HepG2 (cell line): ENCODE results near the gene SCRT2. TPM values are rescaled to one million over a fixed set of nuclear protein-coding genes. Genes with fewer than 3 reads are reported as not detected.

Experiments used
- CBX5 ChIP-seq: sonication (generic); formaldehyde crosslinking; IDR thresholded peaks from 2 replicates; pipeline ENCODE4 v1.4.0; 2020; ENCODE audit warnings: missing genetic modification reagents, borderline replicate concordance
- CEBPG ChIP-seq: IDR thresholded peaks from 2 replicates; pipeline ENCODE4 v1.6.1; 2016
- GATA4 ChIP-seq: sonication (generic); IDR thresholded peaks from 2 replicates; pipeline ENCODE4 v1.6.1; 2016; ENCODE audit warnings: antibody characterized with exemption, low read depth, borderline replicate concordance
- HNF1A ChIP-seq, 2 experiments: sonication (generic) in 1 of 2; formaldehyde crosslinking in 1 of 2; IDR thresholded peaks; 2 replicates each; pipeline versions ENCODE4 v1.4.0 to v1.6.1; 2016 to 2020; ENCODE audit warnings: borderline replicate concordance in 1 of 2, low read depth in 1 of 2, mild to moderate bottlenecking in 1 of 2, missing genetic modification reagents in 1 of 2
- KDM6A ChIP-seq: IDR thresholded peaks from 2 replicates; pipeline ENCODE4 v1.6.1; 2016; ENCODE audit warnings: low read depth
- MAFK ChIP-seq, 2 experiments: IDR thresholded peaks in 1 of 2; conservative IDR thresholded peaks in 1 of 2; 2 replicates each; pipeline ENCODE4 v1.6.1; 2011; ENCODE audit warnings: improper control_type of control experiment in 2 of 2, low read length in 2 of 2
- MED1 ChIP-seq: sonication (generic); formaldehyde crosslinking; IDR thresholded peaks from 2 replicates; pipeline ENCODE4 v1.4.0; 2020; ENCODE audit warnings: missing genetic modification reagents
- SIN3B ChIP-seq: fragments of 150-350 bp; IDR thresholded peaks from 2 replicates; pipeline ENCODE4 v1.6.1; 2014; ENCODE audit warnings: low read length
- SKI ChIP-seq: fragments of 450-650 bp; IDR thresholded peaks from one replicate; pipeline ENCODE4 v1.6.1; 2018; ENCODE audit warnings: mild to moderate bottlenecking; ENCODE audit not compliant: partially characterized antibody
- ZKSCAN1 ChIP-seq: fragments of 150-350 bp; IDR thresholded peaks from 2 replicates; pipeline ENCODE4 v1.6.1; 2014; ENCODE audit warnings: low read length
- ZNF205 ChIP-seq: IDR thresholded peaks from 2 replicates; pipeline ENCODE4 v1.6.1; 2018; ENCODE audit warnings: missing biosample characterization, missing genetic modification reagents
- polyA plus RNA-seq, 8 experiments: library from polyadenylated mRNA; depleted of rRNA in 3 of 8; stranded (reverse) in 7 of 8; unstranded in 1 of 8; fragments of >200 nt; fragmentation: Illumina TruSeq in 4 of 8; extraction: Trizol in 4 of 8; gene quantifications; 2 replicates each; pipeline versions ENCODE4 v1.2.1 to v1.2.3, GENCODE V29; 2011 to 2016; ENCODE audit warnings: low read depth in 4 of 8, missing spikeins in 1 of 8, mixed read lengths in 1 of 8; ENCODE audit not compliant: insufficient read depth in 1 of 8
- total RNA-seq, 5 experiments: library from RNA; depleted of rRNA; stranded (reverse); fragments of >200 nt; fragmentation: Illumina TruSeq; extraction: Trizol; gene quantifications; 2 replicates each; pipeline ENCODE4 v1.2.3, GENCODE V29; 2016; ENCODE audit warnings: low read depth in 1 of 5
- TF ChIP-seq, protein P1 (sequence below): sonication (generic); formaldehyde crosslinking; IDR thresholded peaks from 2 replicates; pipeline ENCODE4 v1.4.0; 2020; ENCODE audit warnings: missing genetic modification reagents, mild to moderate bottlenecking, borderline replicate concordance
- TF ChIP-seq, protein P2 (sequence below): sonication (generic); formaldehyde crosslinking; IDR thresholded peaks from 2 replicates; pipeline ENCODE4 v1.8.0; 2022; ENCODE audit warnings: mild to moderate bottlenecking, missing genetic modification reagents; ENCODE audit not compliant: insufficient replicate concordance
- TF ChIP-seq, protein P3 (sequence below): IDR thresholded peaks from 2 replicates; pipeline ENCODE4 v1.6.1; 2016; ENCODE audit warnings: low read depth, borderline replicate concordance
- TF ChIP-seq, protein P4 (sequence below): sonication (generic); formaldehyde crosslinking; IDR thresholded peaks from 2 replicates; pipeline ENCODE4 v1.8.0; 2022; ENCODE audit warnings: low read depth, missing genetic modification reagents

The SCRT2 gene
- total and polyA plus RNA-seq, 2 of the 13 experiments (the other 11 are each of a cell fraction or from before 2014, with no cell fraction given), result not detected

GRCh38 chr20:653590-654416 lies 21.8 kb downstream of the SCRT2 start (continued):
- TF ChIP-seq HNF1A (IDR thresholded peaks at IDR 0.05; ENCODE audit: low read depth) (no peak), HNF1A (CRISPR knock-in tag; IDR thresholded peaks at IDR 0.05; ENCODE audit: borderline replicate concordance) (peak; percentile 55; the same call in 1 of the 2 replicates), KDM6A (CRISPR knock-in tag) (no peak), MED1 (no peak; the same call in 1 of the 2 replicates), ZKSCAN1 (no peak), SIN3B (no peak), MAFK (conservative IDR thresholded peaks at IDR 0.05 in 1 of 2, IDR thresholded peaks at IDR 0.05 in 1 of 2; ENCODE audit: low read length in 2 of 2) (no peak), ZNF205 (CRISPR knock-in tag) (no peak; the same call in 1 of the 2 replicates), SKI (peak; percentile 73), GATA4 (no peak), CBX5 (CRISPR knock-in tag) (peak; percentile 86), CEBPG (CRISPR knock-in tag) (peak; percentile 56)
- TF ChIP-seq, protein P1, sequence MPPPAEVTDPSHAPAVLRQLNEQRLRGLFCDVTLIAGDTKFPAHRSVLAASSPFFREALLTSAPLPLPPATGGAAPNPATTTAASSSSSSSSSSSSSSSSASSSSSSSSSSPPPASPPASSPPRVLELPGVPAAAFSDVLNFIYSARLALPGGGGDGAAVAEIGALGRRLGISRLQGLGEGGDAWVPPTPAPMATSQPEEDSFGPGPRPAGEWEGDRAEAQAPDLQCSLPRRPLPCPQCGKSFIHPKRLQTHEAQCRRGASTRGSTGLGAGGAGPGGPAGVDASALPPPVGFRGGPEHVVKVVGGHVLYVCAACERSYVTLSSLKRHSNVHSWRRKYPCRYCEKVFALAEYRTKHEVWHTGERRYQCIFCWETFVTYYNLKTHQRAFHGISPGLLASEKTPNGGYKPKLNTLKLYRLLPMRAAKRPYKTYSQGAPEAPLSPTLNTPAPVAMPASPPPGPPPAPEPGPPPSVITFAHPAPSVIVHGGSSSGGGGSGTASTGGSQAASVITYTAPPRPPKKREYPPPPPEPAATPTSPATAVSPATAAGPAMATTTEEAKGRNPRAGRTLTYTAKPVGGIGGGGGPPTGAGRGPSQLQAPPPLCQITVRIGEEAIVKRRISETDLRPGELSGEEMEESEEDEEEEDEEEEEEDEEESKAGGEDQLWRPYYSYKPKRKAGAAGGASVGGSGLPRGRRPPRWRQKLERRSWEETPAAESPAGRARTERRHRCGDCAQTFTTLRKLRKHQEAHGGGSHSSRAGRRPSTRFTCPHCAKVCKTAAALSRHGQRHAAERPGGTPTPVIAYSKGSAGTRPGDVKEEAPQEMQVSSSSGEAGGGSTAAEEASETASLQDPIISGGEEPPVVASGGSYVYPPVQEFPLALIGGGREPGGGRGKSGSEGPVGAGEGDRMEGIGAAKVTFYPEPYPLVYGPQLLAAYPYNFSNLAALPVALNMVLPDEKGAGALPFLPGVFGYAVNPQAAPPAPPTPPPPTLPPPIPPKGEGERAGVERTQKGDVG (CRISPR knock-in tag), result no peak; the same call in 1 of the 2 replicates
- TF ChIP-seq, protein P2, sequence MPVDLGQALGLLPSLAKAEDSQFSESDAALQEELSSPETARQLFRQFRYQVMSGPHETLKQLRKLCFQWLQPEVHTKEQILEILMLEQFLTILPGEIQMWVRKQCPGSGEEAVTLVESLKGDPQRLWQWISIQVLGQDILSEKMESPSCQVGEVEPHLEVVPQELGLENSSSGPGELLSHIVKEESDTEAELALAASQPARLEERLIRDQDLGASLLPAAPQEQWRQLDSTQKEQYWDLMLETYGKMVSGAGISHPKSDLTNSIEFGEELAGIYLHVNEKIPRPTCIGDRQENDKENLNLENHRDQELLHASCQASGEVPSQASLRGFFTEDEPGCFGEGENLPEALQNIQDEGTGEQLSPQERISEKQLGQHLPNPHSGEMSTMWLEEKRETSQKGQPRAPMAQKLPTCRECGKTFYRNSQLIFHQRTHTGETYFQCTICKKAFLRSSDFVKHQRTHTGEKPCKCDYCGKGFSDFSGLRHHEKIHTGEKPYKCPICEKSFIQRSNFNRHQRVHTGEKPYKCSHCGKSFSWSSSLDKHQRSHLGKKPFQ, result no peak
- TF ChIP-seq, protein P3, sequence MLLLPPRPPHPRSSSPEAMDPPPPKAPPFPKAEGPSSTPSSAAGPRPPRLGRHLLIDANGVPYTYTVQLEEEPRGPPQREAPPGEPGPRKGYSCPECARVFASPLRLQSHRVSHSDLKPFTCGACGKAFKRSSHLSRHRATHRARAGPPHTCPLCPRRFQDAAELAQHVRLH, result no peak
- TF ChIP-seq, protein P4, sequence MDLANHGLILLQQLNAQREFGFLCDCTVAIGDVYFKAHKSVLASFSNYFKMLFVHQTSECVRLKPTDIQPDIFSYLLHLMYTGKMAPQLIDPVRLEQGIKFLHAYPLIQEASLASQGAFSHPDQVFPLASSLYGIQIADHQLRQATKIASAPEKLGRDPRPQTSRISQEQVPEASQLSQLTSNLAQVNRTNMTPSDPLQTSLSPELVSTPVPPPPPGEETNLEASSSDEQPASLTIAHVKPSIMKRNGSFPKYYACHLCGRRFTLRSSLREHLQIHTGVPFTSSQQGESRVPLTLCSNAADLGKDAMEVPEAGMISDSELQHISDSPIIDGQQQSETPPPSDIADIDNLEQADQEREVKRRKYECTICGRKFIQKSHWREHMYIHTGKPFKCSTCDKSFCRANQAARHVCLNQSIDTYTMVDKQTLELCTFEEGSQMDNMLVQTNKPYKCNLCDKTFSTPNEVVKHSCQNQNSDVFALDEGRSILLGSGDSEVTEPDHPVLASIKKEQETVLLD (CRISPR knock-in tag), result no peak
